ENCODE measurements around the gene CYP2S1.

- TF ChIP-seq CTCF (IDR thresholded peaks at IDR 0.05): no peak
- TF ChIP-seq POLR2A (IDR thresholded peaks at IDR 0.05): no peak
Measured at GRCh38 chr19:41241859-41242258, 48.8 kb downstream of the CYP2S1 start.
